Neural cell (in vitro differentiated cells): ENCODE results near the gene GAB1. TPM values are rescaled to one million over a fixed set of nuclear protein-coding genes. Genes with fewer than 3 reads are reported as not detected.

Experiments
- H2AFZ ChIP-seq: fragments of 200-600, 300-800 bp; sonication (generic), shearing (Covaris generic); 2 replicates; pipeline ENCODE4 v1.6.0; 2014; ENCODE audit warnings: low read depth, mild to moderate bottlenecking, antibody characterized with exemption, low read length, moderate library complexity
- H3F3A ChIP-seq: fragments of 200-600 bp; shearing (Covaris generic); 2 replicates; pipeline ENCODE4 v1.6.1; 2016; ENCODE audit warnings: mild to moderate bottlenecking, moderate library complexity, mixed read lengths, antibody characterized with exemption, low read length; ENCODE audit not compliant: insufficient read depth, poor library complexity, severe bottlenecking
- H3K27ac ChIP-seq: fragments of 200-600, 300-800 bp; sonication (generic), shearing (Covaris generic); 2 replicates; pipeline ENCODE4 v1.5.1; 2014; ENCODE audit warnings: mild to moderate bottlenecking, low read length, moderate library complexity
- H3K27me3 ChIP-seq: fragments of 300-800, 200-600 bp; sonication (generic), shearing (Covaris generic); 2 replicates; pipeline ENCODE4 v1.6.0; 2014; ENCODE audit warnings: mild to moderate bottlenecking, low read depth, low read length, moderate library complexity; ENCODE audit not compliant: insufficient read depth
- H3K36me3 ChIP-seq: fragments of 300-800, 200-600 bp; sonication (generic), shearing (Covaris generic); 2 replicates; pipeline ENCODE4 v1.5.1; 2014; ENCODE audit warnings: mild to moderate bottlenecking, antibody characterized with exemption, low read length, moderate library complexity; ENCODE audit not compliant: insufficient read depth
- H3K4me2 ChIP-seq: fragments of 300-800, 200-600 bp; sonication (generic), shearing (Covaris generic); 2 replicates; pipeline ENCODE4 v1.6.0; 2014; ENCODE audit warnings: mild to moderate bottlenecking, low read length
- H3K4me3 ChIP-seq: fragments of 300-800, 200-600 bp; sonication (generic), shearing (Covaris generic); 2 replicates; pipeline ENCODE4 v1.5.1; 2014; ENCODE audit warnings: mild to moderate bottlenecking, low read length, moderate library complexity
- H3K79me2 ChIP-seq: fragments of 200-600 bp; shearing (Covaris generic); replicated peaks from 2 replicates; pipeline ENCODE4 v1.6.0; 2014; ENCODE audit warnings: mild to moderate bottlenecking, low read length, moderate library complexity; ENCODE audit not compliant: insufficient read depth
- H3K9ac ChIP-seq: fragments of 300-800, 200-600 bp; sonication (generic), shearing (Covaris generic); 2 replicates; pipeline ENCODE4 v1.6.1; 2016; ENCODE audit warnings: mild to moderate bottlenecking, low read length, mixed read lengths
- H3K9me2 ChIP-seq: fragments of 200-600 bp; shearing (Covaris generic); 2 replicates; pipeline ENCODE4 v1.6.1; 2016; ENCODE audit warnings: mild to moderate bottlenecking, low read length, mixed read lengths; ENCODE audit not compliant: insufficient read depth
- H3K9me3 ChIP-seq: fragments of 200-600, 300-800 bp; sonication (generic), shearing (Covaris generic); 2 replicates; pipeline ENCODE4 v1.6.1; 2016; ENCODE audit warnings: mild to moderate bottlenecking, mixed run types, low read length, moderate library complexity, mixed read lengths
- H4K20me1 ChIP-seq: fragments of 200-600 bp; shearing (Covaris generic); 2 replicates; pipeline ENCODE4 v1.6.1; 2016; ENCODE audit warnings: mild to moderate bottlenecking, mixed run types; ENCODE audit not compliant: insufficient read depth
- EP300 ChIP-seq: fragments of 450-650 bp; conservative IDR thresholded peaks from 2 replicates; pipeline ENCODE4 v1.6.1; 2014; ENCODE audit warnings: antibody characterized with exemption, mild to moderate bottlenecking, moderate library complexity; ENCODE audit not compliant: poor library complexity, severe bottlenecking
- EZH2 ChIP-seq: fragments of 200-600, 300-800 bp; shearing (Covaris generic), sonication (generic); IDR thresholded peaks from 2 replicates; pipeline ENCODE4 v1.6.1; 2014; ENCODE audit warnings: antibody characterized with exemption, low read length, borderline replicate concordance, mild to moderate bottlenecking; ENCODE audit not compliant: insufficient read depth, poor library complexity, severe bottlenecking
- MXI1 ChIP-seq: fragments of 450-650 bp; conservative IDR thresholded peaks from 2 replicates; pipeline ENCODE4 v1.6.1; 2014; ENCODE audit warnings: antibody characterized with exemption, mild to moderate bottlenecking; ENCODE audit not compliant: poor library complexity, severe bottlenecking
- POLR2AphosphoS5 ChIP-seq: IDR thresholded peaks from 2 replicates; pipeline ENCODE4 v1.6.1; 2012
- RAD21 ChIP-seq: fragments of 450-650 bp; conservative IDR thresholded peaks from 2 replicates; pipeline ENCODE4 v1.6.1; 2014; ENCODE audit warnings: antibody characterized with exemption, mild to moderate bottlenecking, moderate library complexity
- SMC3 ChIP-seq: fragments of 450-650 bp; conservative IDR thresholded peaks from 2 replicates; pipeline ENCODE4 v1.6.1; 2014; ENCODE audit warnings: antibody characterized with exemption, mild to moderate bottlenecking, moderate library complexity; ENCODE audit not compliant: poor library complexity
- TAF1 ChIP-seq: IDR thresholded peaks from 2 replicates; pipeline ENCODE4 v1.6.1; 2012; ENCODE audit warnings: low read depth
- polyA plus RNA-seq: library from polyadenylated mRNA; depleted of rRNA; stranded (reverse); fragments of >200 nt; gene quantifications from 2 replicates; pipeline ENCODE4 v1.2.3, GENCODE V29; 2014
- TF ChIP-seq, protein P1 (sequence below): fragments of 450-650 bp; IDR thresholded peaks from 2 replicates; pipeline ENCODE4 v1.5.1; 2014; ENCODE audit warnings: antibody characterized with exemption, mild to moderate bottlenecking, moderate library complexity; ENCODE audit not compliant: poor library complexity, severe bottlenecking
- TF ChIP-seq, protein P2 (sequence below): IDR thresholded peaks from 2 replicates; pipeline ENCODE4 v1.6.1; 2012; ENCODE audit warnings: borderline replicate concordance

The GAB1 gene
- polyA plus RNA-seq, 1 donor from 2014 or later = 2.4 TPM

DNA sequence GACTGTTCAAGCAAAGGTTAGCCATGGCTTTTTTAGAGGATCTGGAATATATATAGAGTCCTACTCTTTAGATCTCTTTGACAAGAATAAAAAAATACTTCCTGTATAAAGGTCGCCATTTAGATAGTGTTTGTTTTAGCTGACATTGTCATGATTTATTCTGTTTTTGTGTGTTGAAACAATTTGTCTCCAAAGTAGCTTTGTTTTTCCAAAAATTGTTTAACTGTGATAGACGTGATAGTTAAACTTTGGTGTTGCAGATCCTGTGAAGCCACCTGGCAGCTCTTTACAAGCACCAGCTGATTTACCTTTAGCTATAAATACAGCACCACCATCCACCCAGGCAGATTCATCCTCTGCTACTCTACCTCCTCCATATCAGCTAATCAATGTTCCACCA is 96.6 kb downstream of the GAB1 start:
- TF ChIP-seq SMC3 = no peak
- no peak for TF ChIP-seq EZH2
- TF ChIP-seq, protein P1, sequence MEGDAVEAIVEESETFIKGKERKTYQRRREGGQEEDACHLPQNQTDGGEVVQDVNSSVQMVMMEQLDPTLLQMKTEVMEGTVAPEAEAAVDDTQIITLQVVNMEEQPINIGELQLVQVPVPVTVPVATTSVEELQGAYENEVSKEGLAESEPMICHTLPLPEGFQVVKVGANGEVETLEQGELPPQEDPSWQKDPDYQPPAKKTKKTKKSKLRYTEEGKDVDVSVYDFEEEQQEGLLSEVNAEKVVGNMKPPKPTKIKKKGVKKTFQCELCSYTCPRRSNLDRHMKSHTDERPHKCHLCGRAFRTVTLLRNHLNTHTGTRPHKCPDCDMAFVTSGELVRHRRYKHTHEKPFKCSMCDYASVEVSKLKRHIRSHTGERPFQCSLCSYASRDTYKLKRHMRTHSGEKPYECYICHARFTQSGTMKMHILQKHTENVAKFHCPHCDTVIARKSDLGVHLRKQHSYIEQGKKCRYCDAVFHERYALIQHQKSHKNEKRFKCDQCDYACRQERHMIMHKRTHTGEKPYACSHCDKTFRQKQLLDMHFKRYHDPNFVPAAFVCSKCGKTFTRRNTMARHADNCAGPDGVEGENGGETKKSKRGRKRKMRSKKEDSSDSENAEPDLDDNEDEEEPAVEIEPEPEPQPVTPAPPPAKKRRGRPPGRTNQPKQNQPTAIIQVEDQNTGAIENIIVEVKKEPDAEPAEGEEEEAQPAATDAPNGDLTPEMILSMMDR = no peak
- TF ChIP-seq RAD21 = no peak
- no peak for TF ChIP-seq MXI1
- TF ChIP-seq, protein P2, sequence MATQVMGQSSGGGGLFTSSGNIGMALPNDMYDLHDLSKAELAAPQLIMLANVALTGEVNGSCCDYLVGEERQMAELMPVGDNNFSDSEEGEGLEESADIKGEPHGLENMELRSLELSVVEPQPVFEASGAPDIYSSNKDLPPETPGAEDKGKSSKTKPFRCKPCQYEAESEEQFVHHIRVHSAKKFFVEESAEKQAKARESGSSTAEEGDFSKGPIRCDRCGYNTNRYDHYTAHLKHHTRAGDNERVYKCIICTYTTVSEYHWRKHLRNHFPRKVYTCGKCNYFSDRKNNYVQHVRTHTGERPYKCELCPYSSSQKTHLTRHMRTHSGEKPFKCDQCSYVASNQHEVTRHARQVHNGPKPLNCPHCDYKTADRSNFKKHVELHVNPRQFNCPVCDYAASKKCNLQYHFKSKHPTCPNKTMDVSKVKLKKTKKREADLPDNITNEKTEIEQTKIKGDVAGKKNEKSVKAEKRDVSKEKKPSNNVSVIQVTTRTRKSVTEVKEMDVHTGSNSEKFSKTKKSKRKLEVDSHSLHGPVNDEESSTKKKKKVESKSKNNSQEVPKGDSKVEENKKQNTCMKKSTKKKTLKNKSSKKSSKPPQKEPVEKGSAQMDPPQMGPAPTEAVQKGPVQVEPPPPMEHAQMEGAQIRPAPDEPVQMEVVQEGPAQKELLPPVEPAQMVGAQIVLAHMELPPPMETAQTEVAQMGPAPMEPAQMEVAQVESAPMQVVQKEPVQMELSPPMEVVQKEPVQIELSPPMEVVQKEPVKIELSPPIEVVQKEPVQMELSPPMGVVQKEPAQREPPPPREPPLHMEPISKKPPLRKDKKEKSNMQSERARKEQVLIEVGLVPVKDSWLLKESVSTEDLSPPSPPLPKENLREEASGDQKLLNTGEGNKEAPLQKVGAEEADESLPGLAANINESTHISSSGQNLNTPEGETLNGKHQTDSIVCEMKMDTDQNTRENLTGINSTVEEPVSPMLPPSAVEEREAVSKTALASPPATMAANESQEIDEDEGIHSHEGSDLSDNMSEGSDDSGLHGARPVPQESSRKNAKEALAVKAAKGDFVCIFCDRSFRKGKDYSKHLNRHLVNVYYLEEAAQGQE = no peak
- TF ChIP-seq POLR2AphosphoS5 = no peak
- no peak for TF ChIP-seq EP300
- TF ChIP-seq TAF1 = no peak
- H3K27ac ChIP-seq = no peak overlapping the region
- H3K9me3 ChIP-seq = no peaks in the 10 kb centered on the region

DNA sequence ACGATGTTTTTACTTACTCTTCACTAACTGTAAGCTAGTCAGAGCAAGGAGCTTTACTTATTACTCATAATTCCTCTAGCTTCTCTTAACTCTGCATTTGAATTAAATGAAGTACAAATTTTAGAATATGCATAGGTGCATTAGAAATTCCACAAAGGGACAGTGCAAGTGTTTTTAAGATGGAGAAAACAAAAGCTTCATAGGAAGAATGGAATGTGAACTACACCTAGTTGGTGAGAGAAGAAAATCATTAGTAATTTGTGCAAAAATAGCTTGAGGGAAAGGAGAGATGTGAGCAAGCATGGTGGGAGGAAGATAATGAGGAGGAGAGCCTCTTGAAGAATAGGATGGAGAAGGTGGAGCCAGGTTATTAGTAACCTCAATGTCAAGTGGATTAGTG is 99.3 kb downstream of the GAB1 start:
- H3K27me3 ChIP-seq = no peaks in the 10 kb centered on the region

More for the DNA sequence above, 96.6 kb downstream of the GAB1 start:
- Histone ChIP-seq H3F3A (no peaks in the 10 kb centered on the region), H3K4me2 (no peak overlapping the region), H4K20me1 (no peaks in the 10 kb centered on the region), H3K9me2 (no peaks in the 10 kb centered on the region), H3K79me2 (no peaks in the 10 kb centered on the region), H3K4me3 (no peak overlapping the region), H3K36me3 (no peaks in the 10 kb centered on the region), H3K27me3 (no peaks in the 10 kb centered on the region), H2AFZ (no peak overlapping the region), H3K9ac (no peak overlapping the region)

More for the DNA sequence above, 99.3 kb downstream of the GAB1 start:
- Histone ChIP-seq H4K20me1 (no peaks in the 10 kb centered on the region), H3K9ac (no peak overlapping the region), H3K36me3 (no peaks in the 10 kb centered on the region), H2AFZ (no peak overlapping the region), H3K4me2 (no peak overlapping the region), H3K27ac (no peak overlapping the region), H3K4me3 (no peak overlapping the region), H3K9me2 (no peaks in the 10 kb centered on the region), H3F3A (no peaks in the 10 kb centered on the region), H3K79me2 (no peaks in the 10 kb centered on the region), H3K9me3 (no peaks in the 10 kb centered on the region)
- no peak for TF ChIP-seq TAF1
- no peak for TF ChIP-seq SMC3
- no peak for TF ChIP-seq MXI1
- no peak for TF ChIP-seq EP300
- TF ChIP-seq, protein P2 = no peak
- TF ChIP-seq, protein P1 = no peak
- no peak for TF ChIP-seq RAD21
- no peak for TF ChIP-seq POLR2AphosphoS5
- TF ChIP-seq EZH2 = no peak
